ENCODE results near the gene TMPO.
A peak's percentile ranks its signal among the peaks of the same experiment; 100 is the strongest.
"Not testable (repeated sequence)": the region's sequence is repeated elsewhere in the genome, so short reads cannot be mapped to it uniquely, and the experiment has no call there.

TMPO gene

GRCh38 chr12:98511806-98512205 lies 3.6 kb upstream of the TMPO start:
- not testable (repeated sequence) for DNase-seq (ENCODE audit: low spot score)

GRCh38 chr12:98513379-98514322 lies 1.7 kb upstream of the TMPO start:
- DNase-seq (ENCODE audit: low spot score) = no peak

GRCh38 chr12:98514982-98515286 lies 456 bp upstream of the TMPO start:
- DNase-seq (ENCODE audit: low spot score) = no peak

GRCh38 chr12:98516111-98516873 lies 902 bp downstream of the TMPO start:
- DNase-seq (ENCODE audit: low spot score) = no peak

- DNase-seq (ENCODE audit: low spot score) = no peak
Measured at GRCh38 chr12:98519257-98519907, 4.0 kb downstream of the TMPO start.

- DNase-seq (ENCODE audit: low spot score) = no peak
Measured at GRCh38 chr12:98530068-98530467, 14.7 kb downstream of the TMPO start.

GRCh38 chr12:98532687-98533304 lies 17.4 kb downstream of the TMPO start:
- DNase-seq (ENCODE audit: low spot score) = peak; percentile 22

- DNase-seq (ENCODE audit: low spot score) = peak; percentile 17
Measured at GRCh38 chr12:98533723-98534251, 18.4 kb downstream of the TMPO start.

- no peak for DNase-seq (ENCODE audit: low spot score)
Measured at GRCh38 chr12:98538031-98538430, 22.6 kb downstream of the TMPO start.

GRCh38 chr12:98543701-98544100 lies 28.3 kb downstream of the TMPO start:
- no peak for DNase-seq (ENCODE audit: low spot score)

- no peak for DNase-seq (ENCODE audit: low spot score)
Measured at GRCh38 chr12:98544751-98545150, 29.4 kb downstream of the TMPO start.

GRCh38 chr12:98549371-98550110 lies 34.2 kb downstream of the TMPO start:
- no peak for DNase-seq (ENCODE audit: low spot score)

- no peak for DNase-seq (ENCODE audit: low spot score)
Measured at GRCh38 chr12:98551787-98552186, 36.4 kb downstream of the TMPO start.

GRCh38 chr12:98558097-98558496 lies 42.7 kb downstream of the TMPO start:
- DNase-seq (ENCODE audit: low spot score) = not testable (repeated sequence)

GRCh38 chr12:98559666-98560065 lies 44.3 kb downstream of the TMPO start:
- DNase-seq (ENCODE audit: low spot score) = peak; percentile 10

- DNase-seq (ENCODE audit: low spot score) = no peak
Measured at GRCh38 chr12:98561846-98562245, 46.5 kb downstream of the TMPO start.

- DNase-seq (ENCODE audit: low spot score) = no peak
Measured at GRCh38 chr12:98572010-98572409, 56.6 kb downstream of the TMPO start.

GRCh38 chr12:98574110-98574509 lies 58.7 kb downstream of the TMPO start:
- no peak for DNase-seq (ENCODE audit: low spot score)

GRCh38 chr12:98575013-98575412 lies 59.6 kb downstream of the TMPO start:
- no peak for DNase-seq (ENCODE audit: low spot score)

GRCh38 chr12:98576795-98577194 lies 61.4 kb downstream of the TMPO start:
- not testable (repeated sequence) for DNase-seq (ENCODE audit: low spot score)

- DNase-seq (ENCODE audit: low spot score) = no peak
Measured at GRCh38 chr12:98578392-98578791, 63.0 kb downstream of the TMPO start.

Data from HuH-7 (cell line).